OCI-M2 (cell line): ENCODE results near the gene B3GNT4.
A peak's percentile ranks its signal among the peaks of the same experiment; 100 is the strongest.
"Not testable (repeated sequence)": the region's sequence is repeated elsewhere in the genome, so short reads cannot be mapped to it uniquely, and the experiment has no call there.

Source experiments
- DNase-seq: peaks from one replicate; lab custom pipeline; 2025; ENCODE audit not compliant: unreplicated experiment; lab: John Stamatoyannopoulos, UW

B3GNT4 gene

GRCh38 chr12:122208073-122208820 lies 4.7 kb downstream of the B3GNT4 start:
- DNase-seq, result no peak

- DNase-seq, result no peak
Observed at GRCh38 chr12:122215771-122216170, 12.3 kb downstream of the B3GNT4 start.

- no peak for DNase-seq
Observed at GRCh38 chr12:122216445-122216844, 12.9 kb downstream of the B3GNT4 start.

- DNase-seq, result peak; percentile 84
Observed at GRCh38 chr12:122225683-122226365, 22.3 kb downstream of the B3GNT4 start, which contains the start of gene DIABLO. DIABLO (minus strand) TSS chr12:122226052; CDS start chr12:122226014, 38 bp downstream.

- DNase-seq, result no peak
Observed at GRCh38 chr12:122226366-122227125, 23.0 kb downstream of the B3GNT4 start.

- DNase-seq, result no peak
Observed at GRCh38 chr12:122227341-122227740, 23.8 kb downstream of the B3GNT4 start.

GRCh38 chr12:122228092-122228491 lies 24.6 kb downstream of the B3GNT4 start:
- no peak for DNase-seq

- DNase-seq, result no peak
Observed at GRCh38 chr12:122230798-122231197, 27.3 kb downstream of the B3GNT4 start.

- no peak for DNase-seq
Observed at GRCh38 chr12:122232691-122233090, 29.2 kb downstream of the B3GNT4 start.

- no peak for DNase-seq
Observed at GRCh38 chr12:122235741-122236140, 32.2 kb downstream of the B3GNT4 start.

GRCh38 chr12:122238861-122239260 lies 35.4 kb downstream of the B3GNT4 start:
- DNase-seq, result no peak

GRCh38 chr12:122243965-122244364 lies 40.5 kb downstream of the B3GNT4 start:
- no peak for DNase-seq

GRCh38 chr12:122244565-122245371 lies 41.3 kb downstream of the B3GNT4 start:
- DNase-seq, result no peak

- DNase-seq, result no peak
Observed at GRCh38 chr12:122245553-122245952, 42.0 kb downstream of the B3GNT4 start.

- no peak for DNase-seq
Observed at GRCh38 chr12:122250047-122250446, 46.5 kb downstream of the B3GNT4 start.

- DNase-seq, result no peak
Observed at GRCh38 chr12:122250536-122250935, 47.0 kb downstream of the B3GNT4 start.

- not testable (repeated sequence) for DNase-seq
Observed at GRCh38 chr12:122258462-122258861, 55.0 kb downstream of the B3GNT4 start.
